Cardiac muscle cell (in vitro differentiated cells and primary cell): ENCODE results near the gene NKX6-2. TPM values are rescaled to one million over a fixed set of nuclear protein-coding genes. Genes with fewer than 3 reads are reported as not detected.
"Not testable (repeated sequence)": the region's sequence is repeated elsewhere in the genome, so short reads cannot be mapped to it uniquely, and the experiment has no call there.

ENCODE experiments used
- DNase-seq, 2 donors: peaks; one replicate each; pipeline versions ENCODE4 v3.0.0 to v3.0.0-alpha.2; 2010 to 2017; ENCODE audit warnings: low read depth in 1 of 2, low spot score in 1 of 2
- H3K27ac ChIP-seq: fragments of 200-600 bp; sonication (generic); 2 replicates; pipeline ENCODE4 v1.5.1; 2016
- H3K27me3 ChIP-seq: fragments of 200-600 bp; sonication (generic); 2 replicates; pipeline ENCODE4 v1.6.0; 2016; ENCODE audit warnings: control low read depth
- H3K36me3 ChIP-seq: fragments of 200-600 bp; sonication (generic); 2 replicates; pipeline ENCODE4 v1.5.1; 2016; ENCODE audit warnings: control low read depth
- H3K4me1 ChIP-seq: fragments of 200-600 bp; sonication (generic); 2 replicates; pipeline ENCODE4 v1.8.1; 2017; ENCODE audit warnings: low read depth, mild to moderate bottlenecking, mixed run types
- H3K4me3 ChIP-seq: fragments of 200-600 bp; sonication (generic); 2 replicates; pipeline ENCODE4 v1.5.1; 2016; ENCODE audit warnings: mild to moderate bottlenecking
- H3K9me3 ChIP-seq: fragments of 200-600 bp; sonication (generic); 2 replicates; pipeline ENCODE4 v1.5.1; 2017; ENCODE audit warnings: low read depth, mild to moderate bottlenecking, control low read depth
- CTCF ChIP-seq: IDR thresholded peaks from 2 replicates; pipeline ENCODE4 v1.5.1; 2012; ENCODE audit warnings: low read depth, mild to moderate bottlenecking, low read length
- polyA plus RNA-seq: library from polyadenylated mRNA; unstranded; fragments of >200 nt; fragmentation: Nextera tagmentation; extraction: Ambion mirVana; gene quantifications from 2 replicates; pipeline ENCODE4 v1.2.1, GENCODE V29; 2016
- total RNA-seq: library from RNA; depleted of rRNA; stranded (reverse); fragments of >200 nt; gene quantifications from 2 replicates; pipeline ENCODE4 v1.2.3, GENCODE V29; 2016

Gene NKX6-2
- total and polyA plus RNA-seq, 2 experiments from 2014 or later: 0.09 to 15.4 TPM

GRCh38 chr10:132774181-132774901, 11.6 kb downstream of the NKX6-2 start:
- Histone ChIP-seq H3K36me3 (peaks cover 3% of the 10 kb centered on the region), H3K27me3 (no peaks in the 10 kb centered on the region), H3K9me3 (no peaks in the 10 kb centered on the region), H3K4me1 (no peaks in the 10 kb centered on the region), H3K27ac (no peak overlapping the region), H3K4me3 (no peak overlapping the region)
- TF ChIP-seq CTCF: no peak
- no peak for DNase-seq

- H3K9me3 ChIP-seq, H3K4me3 ChIP-seq, H3K27me3 ChIP-seq, H3K36me3 ChIP-seq, H3K4me1 ChIP-seq, H3K27ac ChIP-seq, DNase-seq: not testable (repeated sequence)
Measured at GRCh38 chr10:132772816-132773215, 13.1 kb downstream of the NKX6-2 start.

- Histone ChIP-seq H3K27ac (no peak overlapping the region), H3K36me3 (no peaks in the 10 kb centered on the region), H3K27me3 (no peaks in the 10 kb centered on the region), H3K4me1 (no peaks in the 10 kb centered on the region), H3K9me3 (no peaks in the 10 kb centered on the region), H3K4me3 (no peak overlapping the region)
- no peak for TF ChIP-seq CTCF
- no peak for DNase-seq
Measured at GRCh38 chr10:132770061-132771021, 15.6 kb downstream of the NKX6-2 start.

GRCh38 chr10:132768346-132769248, 17.4 kb downstream of the NKX6-2 start:
- no peak for TF ChIP-seq CTCF
- no peak overlapping the region for H3K27ac ChIP-seq
- no peak for DNase-seq
- H3K4me1 ChIP-seq: no peaks in the 10 kb centered on the region
- H3K27me3 ChIP-seq: no peaks in the 10 kb centered on the region
- no peaks in the 10 kb centered on the region for H3K36me3 ChIP-seq
- no peak overlapping the region for H3K4me3 ChIP-seq
- H3K9me3 ChIP-seq: no peaks in the 10 kb centered on the region

GRCh38 chr10:132766291-132766690, 19.7 kb downstream of the NKX6-2 start:
- Histone ChIP-seq H3K36me3 (no peaks in the 10 kb centered on the region), H3K4me1 (no peaks in the 10 kb centered on the region), H3K27ac (no peak overlapping the region), H3K27me3 (no peaks in the 10 kb centered on the region), H3K9me3 (no peaks in the 10 kb centered on the region), H3K4me3 (no peak overlapping the region)
- DNase-seq: no peak
- TF ChIP-seq CTCF: no peak
